GM18499 (cell line): ENCODE data around the gene IL13RA1.
"Not testable (repeated sequence)": the region's sequence is repeated elsewhere in the genome, so short reads cannot be mapped to it uniquely, and the experiment has no call there.

Source experiments
- ATAC-seq: cut with Tn5 transposase; IDR thresholded peaks from one replicate; pipeline ENCODE4 v1.9.1; 2021; ENCODE audit warnings: moderate number of reproducible peaks; ENCODE audit not compliant: insufficient read depth, unreplicated experiment

IL13RA1 gene

DNA sequence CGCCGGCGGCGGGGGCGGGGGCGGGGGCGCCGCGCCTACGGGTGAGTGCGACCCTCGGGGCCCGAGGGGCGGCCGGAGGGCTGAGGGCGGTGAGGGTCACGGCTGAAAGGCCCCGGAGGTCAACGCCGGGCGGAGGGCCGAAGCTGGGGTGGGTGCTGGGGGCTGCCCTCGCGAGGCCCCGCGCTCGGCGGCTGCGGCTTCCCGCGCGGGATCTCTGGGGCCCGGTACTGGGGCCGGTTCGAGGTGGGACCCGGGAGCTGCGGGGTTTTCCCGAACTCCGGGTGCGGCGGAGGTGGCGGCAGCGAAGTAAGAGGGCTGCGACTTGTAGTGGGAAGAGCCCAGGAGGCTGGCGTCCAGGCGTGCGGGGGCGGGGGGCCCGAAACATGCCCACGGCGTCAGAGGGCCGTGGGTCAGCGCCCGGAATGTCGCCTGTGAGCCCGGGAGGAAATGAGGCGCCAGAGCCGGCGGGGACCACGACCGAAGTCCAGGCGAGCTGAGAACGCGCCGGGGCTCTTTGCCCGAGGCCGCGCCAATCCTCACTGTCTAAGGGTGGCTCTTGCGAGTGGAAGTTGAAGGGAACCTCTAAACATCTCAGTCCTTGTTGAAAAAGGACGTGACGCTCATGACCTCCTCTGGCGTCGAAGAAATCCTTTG is 407 bp downstream of the IL13RA1 start:
- no peak for ATAC-seq

DNA sequence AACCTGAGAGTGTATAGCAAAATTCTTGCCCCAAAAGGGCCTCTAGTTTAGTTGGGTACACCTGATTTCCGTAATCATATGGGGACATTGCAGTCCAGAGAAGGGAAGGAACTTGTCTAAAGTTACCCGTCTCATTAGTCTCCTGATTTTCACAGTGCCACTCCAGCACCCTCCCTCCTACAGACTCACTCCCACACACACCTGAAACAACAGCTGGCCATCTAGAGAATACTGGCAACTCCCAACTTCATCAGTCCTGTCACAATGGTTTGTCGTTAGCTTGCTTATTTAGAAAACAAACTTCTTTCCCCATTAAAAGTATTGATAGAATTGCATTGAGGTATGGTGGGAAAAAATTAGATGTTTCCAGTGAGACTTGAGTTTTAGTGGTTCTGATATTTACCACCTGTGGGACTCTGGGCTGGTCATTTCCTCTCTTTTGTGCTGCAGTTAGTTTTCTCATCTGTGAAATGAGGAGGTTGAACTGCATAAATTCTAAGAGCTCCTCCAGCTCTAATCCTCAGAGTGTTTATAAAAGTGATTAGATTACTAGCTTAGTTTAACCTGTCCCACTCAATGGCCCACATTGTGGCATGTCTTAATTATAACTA is 1.7 kb downstream of the IL13RA1 start:
- no peak for ATAC-seq

DNA sequence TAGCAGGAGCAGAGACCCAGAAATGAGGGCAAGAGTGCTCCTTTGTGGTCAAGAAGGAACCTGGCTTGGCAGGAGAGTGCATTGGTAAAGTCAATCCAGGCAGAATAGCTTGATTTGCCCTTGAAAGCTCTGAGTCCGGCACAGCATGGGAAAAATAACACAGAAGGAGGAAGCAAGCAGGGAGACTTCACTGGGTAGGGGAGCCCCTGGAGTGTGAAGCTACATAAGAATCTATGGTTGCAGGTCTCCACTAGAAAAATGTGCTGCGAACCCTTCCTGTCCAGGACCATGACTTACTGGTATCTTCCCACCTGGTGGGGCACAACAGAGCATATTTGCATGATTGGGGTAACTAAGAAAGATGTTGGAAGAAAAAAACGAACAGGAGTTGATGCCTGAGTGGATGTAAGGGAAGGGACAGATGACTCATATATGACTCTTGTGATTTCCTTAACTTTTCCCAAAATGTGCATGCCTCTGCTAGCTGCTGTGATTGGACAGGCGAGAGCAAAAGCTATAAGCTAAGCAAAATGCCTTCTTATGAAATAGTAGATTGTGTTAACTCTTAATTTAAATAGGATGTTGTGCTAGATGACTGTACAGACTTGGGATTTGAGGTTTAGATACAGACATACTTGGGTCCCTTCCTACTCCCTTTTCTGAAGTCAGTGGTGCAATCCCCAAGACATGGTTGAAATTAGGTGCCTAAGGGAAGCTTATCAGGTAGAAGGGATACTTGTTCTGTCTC is 3.3 kb downstream of the IL13RA1 start:
- ATAC-seq = no peak

DNA sequence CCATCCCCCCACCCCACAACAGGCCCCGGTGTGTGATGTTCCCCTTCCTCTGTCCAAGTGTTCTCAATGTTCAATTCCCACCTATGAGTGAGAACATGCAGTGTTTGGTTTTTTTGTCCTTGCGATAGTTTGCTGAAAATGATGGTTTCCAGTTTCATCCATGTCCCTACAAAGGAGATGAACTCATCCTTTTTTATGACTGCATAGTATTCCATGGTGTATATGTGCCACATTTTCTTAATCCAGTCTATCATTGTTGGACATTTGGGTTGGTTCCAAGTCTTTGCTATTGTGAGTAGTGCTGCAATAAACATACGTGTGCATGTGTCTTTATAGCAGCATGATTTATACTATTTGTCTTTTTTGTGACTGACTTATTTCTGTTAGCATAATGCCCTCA is 5.1 kb downstream of the IL13RA1 start:
- not testable (repeated sequence) for ATAC-seq

DNA sequence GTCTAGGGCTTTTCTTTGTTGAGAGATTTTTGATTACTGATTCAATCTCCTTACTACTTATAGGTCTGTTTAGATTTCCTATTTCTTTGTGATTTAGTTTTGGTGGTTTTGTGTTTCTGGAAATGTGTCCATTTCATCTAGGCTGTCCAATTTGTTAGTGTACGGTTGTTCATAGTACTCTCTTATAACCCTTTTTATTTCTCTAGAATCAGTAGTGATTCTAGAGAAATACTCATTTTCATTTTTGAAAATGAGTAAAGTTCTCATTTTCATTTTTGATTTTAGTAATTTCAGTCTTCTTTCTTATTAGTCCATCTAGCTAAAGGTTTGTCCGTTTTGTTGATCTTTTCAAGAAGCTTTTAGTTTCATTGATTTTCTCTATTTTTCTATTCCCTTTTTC is 7.5 kb downstream of the IL13RA1 start:
- ATAC-seq = no peak

DNA sequence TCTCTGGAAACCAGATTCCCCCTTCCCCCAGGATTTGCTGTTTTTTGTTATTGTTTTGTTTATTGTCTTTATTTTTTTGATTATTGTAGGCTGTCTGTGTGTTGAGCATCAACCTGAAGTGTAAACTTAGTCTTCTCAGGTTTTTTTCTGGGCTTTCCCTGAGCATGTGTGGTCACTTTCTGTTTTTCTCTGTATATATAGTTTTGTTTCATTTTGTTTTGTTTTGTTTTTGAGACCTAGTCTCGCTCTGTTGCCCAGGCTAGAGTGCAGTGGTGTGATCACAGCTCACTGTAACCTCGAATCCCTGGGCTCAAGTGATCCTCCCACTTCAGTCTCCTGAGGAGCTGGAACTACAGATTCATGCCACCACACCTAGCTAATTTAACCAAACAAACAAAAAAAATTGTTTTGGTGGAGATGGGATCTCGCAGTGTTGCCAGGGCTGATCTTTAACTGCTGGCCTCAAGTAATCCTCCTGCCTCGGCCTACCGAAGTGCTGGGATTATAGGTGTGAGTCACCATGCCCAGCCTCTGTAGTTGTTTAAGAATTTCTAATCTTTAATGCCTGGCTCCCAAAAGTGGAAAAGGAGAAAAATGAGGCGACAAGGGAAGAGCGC is 9.1 kb downstream of the IL13RA1 start:
- ATAC-seq = peak; percentile 81

DNA sequence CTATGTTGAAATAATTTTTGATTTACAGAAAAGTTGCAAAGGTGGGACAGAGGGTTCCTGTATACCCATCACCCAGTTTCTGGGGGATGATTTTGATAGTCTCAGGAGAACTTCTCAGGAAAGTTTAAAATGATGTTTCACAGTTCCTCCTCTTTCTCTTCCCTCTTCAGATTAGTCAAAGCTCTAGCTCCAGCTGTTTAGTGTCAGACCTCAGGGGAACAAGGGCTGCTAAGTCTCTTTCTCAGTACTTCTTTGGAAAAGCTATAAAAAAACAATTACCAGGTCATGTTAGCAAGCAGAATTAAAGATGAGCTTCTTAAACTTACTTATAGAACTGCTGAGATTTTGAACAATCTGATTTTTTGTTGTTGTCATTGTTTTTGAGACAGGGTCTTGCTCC is 12.2 kb downstream of the IL13RA1 start:
- no peak for ATAC-seq

DNA sequence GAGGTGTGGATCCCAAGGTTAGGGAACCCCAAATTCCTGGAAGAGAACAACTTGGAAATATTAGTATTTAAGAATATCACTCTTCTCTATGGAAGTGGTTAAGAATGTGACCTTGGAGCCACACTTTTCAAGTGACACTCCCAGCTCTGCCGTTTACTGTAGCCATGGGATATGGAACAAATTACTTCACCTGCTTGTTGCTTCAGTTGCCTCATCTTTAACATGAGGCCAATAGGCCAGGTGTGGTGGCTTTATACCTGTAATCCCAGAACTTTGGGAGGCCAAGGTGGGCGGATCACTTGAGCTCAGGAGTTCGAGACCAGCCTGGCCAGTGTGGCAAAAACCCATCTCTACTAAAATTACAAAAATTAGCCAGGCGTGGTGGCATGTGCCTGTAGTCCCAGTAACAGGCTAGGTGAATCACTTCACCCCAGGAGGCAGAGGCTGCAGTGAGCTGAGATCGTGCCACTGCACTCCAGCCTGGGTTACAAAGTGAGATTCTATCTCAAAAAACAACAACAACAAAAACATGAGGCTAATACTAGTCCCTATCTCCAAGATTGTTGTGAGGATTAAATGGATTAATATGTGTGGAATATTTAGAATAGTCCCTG is 13.0 kb downstream of the IL13RA1 start:
- no peak for ATAC-seq

DNA sequence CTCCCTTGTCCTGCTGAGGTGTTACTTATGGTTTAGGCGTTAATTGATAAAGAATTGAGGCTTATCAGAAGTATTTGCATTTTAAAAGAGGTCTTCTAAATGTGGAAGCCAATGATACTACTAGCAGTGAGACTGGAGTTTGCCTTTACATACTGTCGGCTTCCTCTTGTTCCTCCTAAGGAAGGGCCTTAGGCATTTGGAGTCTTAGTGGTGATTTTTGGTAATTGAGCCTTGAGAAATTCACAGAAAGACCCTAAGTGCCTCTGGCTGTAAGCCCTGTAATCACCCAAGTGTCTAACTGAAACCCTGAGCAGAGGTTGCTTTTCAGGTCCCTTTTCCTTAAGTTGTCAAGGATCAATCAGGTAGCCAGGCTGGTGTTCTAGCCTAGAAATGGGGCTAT is 14.8 kb downstream of the IL13RA1 start:
- ATAC-seq = no peak

DNA sequence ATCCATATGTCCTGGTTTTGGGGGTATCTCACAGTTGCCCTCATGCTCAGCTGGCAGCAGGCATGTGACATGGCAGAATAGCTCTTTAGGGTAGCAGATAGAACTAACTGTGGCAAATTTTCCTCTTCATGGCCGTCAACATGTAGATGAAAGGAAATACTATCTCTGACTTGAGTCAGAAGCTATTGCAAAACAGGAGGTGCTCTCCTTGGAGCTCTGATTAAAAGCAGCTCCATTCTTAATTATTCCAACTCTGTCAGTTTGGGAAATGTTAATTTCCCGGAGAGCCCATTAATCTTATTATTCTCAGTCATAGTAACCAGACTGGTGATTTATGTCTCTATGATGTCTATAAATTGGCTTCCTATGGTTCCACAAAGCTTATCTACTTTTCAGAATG is 18.2 kb downstream of the IL13RA1 start:
- no peak for ATAC-seq

DNA sequence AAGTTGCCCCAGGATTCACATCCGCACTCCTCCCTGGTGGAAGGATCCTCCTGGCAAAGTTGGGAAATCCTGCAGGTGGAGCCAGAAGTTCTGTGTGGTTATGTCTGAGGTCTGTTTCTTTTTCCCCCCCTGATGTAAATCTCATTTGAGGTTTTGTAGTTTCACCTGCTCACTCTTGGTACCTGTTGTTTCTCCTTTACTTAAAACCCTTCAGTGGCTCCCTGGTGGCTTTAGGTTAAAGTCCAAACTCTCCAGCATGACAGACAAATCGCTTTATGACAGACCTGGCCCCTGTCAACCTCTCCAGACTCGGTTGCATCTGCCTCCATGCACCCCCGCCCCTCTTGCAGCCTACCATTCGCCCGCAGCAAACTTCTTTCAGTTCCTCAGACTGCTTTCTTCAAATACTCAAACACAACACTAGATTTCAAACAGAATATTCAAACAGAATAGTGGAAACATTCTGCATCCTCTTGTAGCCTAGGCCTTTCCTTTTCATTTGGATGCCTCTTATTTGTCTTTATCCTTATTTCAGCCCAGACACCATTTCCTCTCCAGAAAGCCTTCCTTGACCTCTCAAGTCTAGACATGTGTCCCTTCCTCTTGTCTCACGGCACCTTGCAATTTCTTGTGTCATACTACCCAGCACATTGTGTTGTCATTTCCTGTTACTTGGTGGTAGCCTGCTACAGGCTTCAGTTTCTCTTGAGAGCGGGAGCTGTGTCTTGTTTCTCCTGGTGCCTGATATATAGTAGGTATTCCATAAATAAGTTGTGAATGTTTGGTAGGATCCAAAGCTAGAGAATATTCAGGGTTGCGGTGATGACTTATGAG is 24.8 kb downstream of the IL13RA1 start:
- peak; percentile 70 for ATAC-seq

DNA sequence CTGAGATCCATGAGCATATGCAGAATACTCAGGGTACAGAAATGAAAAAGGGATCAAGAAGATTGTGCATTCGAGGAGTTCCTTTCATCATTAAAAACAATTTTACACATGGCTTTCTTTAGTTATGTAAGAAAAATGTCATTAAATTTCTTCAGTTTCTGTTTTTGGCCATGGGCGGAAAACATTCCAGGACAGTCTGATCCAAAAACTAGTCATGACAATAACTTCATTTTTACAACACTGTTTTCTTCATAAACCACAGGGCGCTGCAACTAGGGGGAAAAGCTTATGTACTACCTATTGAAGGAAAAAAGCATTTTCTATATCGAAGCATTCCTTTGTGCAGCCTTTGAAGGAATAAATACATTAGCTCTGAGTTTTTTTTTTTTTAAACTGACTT is 28.2 kb downstream of the IL13RA1 start:
- ATAC-seq = no peak

DNA sequence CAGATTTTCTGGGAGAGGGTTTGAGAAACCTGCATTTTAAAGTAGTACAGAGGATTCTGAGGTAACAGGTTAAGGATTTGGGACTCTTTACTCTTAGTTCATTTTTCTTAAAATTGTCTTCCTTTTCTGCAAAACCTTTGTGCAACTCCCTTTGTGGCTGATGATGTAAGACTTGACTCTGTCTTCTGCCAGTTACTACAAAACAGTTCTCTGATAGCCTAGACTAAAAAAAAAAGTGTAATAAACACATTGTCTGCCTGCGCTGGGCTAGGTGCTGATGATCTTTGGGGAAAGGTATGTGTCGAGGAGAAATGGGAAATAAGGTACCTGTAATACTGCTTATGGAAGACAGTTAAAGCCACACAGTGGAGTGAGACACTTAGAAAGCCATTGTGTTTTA is 28.7 kb downstream of the IL13RA1 start:
- no peak for ATAC-seq

DNA sequence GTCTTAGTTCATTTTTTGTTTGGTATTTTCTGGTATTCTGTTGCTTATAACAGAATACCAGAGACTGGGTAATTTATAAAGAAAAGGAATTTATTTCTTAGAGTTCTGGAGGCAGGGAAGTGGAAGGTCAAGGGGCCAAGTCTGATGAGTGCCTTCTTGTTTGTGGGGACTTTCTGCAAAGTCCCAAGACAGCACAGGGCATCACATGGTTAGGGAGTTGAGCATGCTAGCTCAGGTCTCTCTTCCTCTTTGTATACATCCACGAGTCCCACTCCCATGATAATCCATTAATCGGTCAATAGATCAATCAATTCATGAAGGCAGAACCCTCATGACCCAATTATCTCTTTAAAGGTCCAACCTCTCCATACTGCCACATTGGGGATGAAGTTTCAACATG is 31.1 kb downstream of the IL13RA1 start:
- ATAC-seq = no peak

DNA sequence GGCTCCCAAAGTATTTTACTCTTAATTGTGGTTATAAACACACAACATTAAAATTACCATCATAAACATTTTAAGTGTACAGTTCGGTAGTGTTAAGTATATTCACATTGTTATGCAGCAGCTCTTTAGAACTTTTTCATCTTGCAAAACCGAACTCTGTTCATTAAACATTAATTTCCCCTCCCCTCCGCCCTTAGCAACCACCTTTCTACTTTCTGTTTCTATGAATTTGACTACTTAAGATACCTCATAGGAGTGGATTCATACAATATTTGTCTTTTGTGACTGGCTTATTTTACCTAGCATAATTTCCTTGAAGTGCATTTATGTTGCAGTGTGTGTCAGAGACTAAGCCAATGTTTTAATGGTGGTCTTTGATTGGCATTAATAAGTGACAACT is 32.6 kb downstream of the IL13RA1 start:
- ATAC-seq = no peak

DNA sequence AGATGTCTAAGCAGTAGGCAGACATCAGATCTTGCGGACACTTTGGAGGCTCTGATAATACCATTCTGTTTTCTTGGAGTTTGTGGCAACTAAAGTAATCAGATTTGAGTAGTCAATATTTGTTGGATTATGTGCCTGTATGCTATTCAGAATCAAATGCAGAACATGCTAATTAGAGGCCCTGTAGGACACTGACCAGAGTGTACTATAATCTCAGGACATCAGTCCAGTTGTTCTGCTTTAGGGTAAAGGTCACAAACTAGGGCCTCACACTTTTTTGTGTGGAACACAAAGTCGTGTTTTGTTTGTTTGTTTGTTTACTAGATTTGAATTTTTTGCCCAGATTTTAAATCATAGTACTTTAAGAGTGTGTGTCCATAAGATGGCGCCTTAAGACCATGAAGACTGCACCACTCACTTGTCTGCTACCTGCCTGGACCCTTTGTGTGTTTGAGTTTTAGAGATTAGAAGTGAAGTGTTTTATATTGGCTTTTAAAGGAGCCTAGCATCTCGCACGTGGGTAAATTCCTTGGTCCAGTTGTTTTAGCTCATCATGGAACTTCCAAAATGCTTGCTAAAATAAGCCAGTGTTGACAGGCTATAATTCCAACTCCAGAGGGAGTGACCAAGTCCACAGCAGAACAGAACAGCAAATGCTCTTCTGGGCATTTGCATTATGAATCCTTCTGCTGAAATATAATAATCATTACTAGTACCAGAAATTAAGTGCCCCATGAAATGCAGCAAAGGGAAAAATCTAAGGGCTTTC is 34.7 kb downstream of the IL13RA1 start:
- no peak for ATAC-seq

DNA sequence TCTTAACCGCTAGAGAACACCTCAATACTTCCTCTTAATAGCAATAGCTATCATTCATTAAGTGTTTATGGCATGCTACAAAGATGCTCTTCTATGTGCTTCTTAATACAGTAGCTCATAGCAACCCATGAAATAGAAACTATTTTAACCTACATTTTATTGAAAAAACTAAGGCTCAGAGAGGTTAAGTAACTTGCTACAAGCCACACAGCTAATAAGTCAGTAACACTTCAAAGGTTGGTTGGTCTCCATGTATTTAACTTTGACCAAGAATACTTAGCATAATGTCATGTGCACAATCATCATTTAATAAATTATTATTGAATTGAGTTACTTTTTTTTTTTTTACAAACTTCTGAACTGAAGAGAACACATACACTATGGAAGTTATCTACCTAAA is 36.1 kb downstream of the IL13RA1 start:
- ATAC-seq = no peak

DNA sequence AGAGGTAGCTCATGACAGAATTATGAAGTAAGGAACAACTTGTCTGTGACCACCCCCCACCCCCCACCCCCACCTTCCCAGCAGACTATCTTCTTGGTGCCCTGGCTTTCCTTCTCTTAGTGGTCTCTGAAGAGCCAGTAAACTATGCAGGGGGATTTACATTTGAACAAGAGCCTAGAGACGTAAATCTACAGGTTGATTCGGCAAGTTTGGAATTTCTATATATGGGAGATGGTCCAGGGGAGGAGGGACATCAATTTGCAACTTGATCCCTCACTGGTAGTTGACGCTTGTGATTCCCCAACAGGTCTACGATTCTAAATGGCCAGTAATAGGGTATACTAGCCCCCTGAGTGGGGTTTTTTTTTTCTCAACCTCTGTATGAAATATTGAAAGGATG is 36.7 kb downstream of the IL13RA1 start:
- ATAC-seq = no peak

DNA sequence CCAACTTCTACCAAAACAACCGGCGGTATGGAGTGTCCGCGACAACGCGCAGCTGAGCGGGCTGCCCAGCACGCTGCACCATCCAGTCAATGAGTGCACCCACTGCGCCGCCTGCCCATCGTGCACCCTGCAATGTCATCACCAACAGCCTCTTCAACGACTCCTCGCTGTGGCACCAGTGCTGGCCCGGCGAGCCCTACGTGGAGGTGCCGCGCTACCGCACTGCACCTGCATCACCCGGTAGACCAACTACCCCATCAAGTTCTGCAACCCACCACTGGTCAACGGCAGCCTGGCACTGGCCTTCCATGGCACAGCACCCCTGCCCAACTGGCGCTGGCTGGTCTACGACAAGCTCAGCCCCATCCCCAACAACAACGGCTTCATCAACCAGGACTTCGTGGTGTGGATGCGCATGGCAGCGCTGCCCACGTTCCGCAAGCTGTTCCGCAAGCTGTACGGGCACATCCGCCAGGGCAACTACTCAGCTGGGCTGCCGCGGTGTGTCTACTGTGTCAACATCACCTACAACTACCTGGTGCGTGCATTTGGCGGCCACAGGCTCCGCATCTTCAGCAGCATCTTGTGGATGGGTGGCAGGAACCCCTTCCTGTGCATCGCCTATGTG is 42.8 kb downstream of the IL13RA1 start:
- ATAC-seq = no peak
